ENCODE measurements around the gene HM13.

DNA sequence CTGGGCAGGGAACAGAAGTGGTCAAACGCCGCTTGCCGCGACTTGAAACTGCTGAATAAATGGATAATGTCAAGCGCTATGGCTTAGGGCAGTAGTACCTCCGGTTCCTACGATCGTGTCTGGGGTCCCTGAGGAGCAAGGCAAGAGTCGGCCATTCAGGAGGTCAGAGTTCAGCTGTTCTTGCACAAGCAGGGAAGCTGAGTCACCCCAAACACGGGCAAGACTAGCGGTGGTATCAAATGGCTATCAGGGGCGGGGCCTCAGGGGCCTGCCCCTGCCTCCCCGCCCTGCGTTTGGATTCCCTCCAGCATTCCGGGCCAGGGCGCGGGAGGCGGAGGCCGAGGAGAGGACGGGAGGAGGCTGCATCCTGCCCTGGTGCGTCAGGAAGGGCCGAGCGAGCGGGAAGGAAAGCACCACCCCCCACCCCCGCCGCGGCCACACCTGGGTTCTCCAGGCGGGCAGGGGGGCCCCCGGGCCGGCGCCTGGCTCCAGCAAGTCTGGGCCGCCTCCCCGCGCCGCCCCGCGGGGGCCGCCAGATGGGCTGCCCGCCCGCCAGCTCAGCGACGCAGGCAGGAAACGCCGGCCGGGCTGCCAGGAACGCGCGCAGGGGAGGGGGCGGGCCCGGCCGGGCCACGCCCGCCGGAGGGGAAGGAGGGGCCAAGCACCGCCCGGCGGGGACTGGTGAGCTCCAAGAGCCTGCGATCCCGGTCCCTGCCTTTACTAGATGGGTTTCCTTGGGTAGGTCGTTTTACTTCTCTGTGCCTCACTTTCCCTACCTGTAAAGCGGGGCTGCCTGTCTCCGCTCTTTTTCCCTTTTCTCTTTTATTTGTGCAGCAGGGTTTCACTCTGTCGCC lies 58.7 kb downstream of the HM13 start:
- TF ChIP-seq POLR2A (IDR thresholded peaks at IDR 0.05) (peak; percentile 29 to 36), POLR2AphosphoS5 (IDR thresholded peaks at IDR 0.05) (peak; percentile 78 to 92 (median 88)), EP300 (IDR thresholded peaks at IDR 0.05) (peak in 1 of 4 donors; percentile 65)
- TF ChIP-seq, protein P1, sequence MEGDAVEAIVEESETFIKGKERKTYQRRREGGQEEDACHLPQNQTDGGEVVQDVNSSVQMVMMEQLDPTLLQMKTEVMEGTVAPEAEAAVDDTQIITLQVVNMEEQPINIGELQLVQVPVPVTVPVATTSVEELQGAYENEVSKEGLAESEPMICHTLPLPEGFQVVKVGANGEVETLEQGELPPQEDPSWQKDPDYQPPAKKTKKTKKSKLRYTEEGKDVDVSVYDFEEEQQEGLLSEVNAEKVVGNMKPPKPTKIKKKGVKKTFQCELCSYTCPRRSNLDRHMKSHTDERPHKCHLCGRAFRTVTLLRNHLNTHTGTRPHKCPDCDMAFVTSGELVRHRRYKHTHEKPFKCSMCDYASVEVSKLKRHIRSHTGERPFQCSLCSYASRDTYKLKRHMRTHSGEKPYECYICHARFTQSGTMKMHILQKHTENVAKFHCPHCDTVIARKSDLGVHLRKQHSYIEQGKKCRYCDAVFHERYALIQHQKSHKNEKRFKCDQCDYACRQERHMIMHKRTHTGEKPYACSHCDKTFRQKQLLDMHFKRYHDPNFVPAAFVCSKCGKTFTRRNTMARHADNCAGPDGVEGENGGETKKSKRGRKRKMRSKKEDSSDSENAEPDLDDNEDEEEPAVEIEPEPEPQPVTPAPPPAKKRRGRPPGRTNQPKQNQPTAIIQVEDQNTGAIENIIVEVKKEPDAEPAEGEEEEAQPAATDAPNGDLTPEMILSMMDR (IDR thresholded peaks at IDR 0.05) = no peak
